OCI-LY1 (cell line): ENCODE measurements around the gene MRLN.
A peak's percentile ranks its signal among the peaks of the same experiment; 100 is the strongest.

ENCODE experiments used
- H2AFZ ChIP-seq: fragments of 200-600 bp; sonication (generic), shearing (Covaris generic); 2 replicates; pipeline ENCODE4 v1.6.0; 2014; ENCODE audit warnings: antibody characterized with exemption, mild to moderate bottlenecking, low read length
- H3F3A ChIP-seq: fragments of 200-600 bp; sonication (generic), shearing (Covaris generic); 2 replicates; pipeline ENCODE4 v1.6.0; 2014; ENCODE audit warnings: mild to moderate bottlenecking, antibody characterized with exemption, low read length, moderate library complexity; ENCODE audit not compliant: insufficient read depth
- H3K27ac ChIP-seq: fragments of 200-600 bp; sonication (generic); 2 replicates; pipeline ENCODE4 v1.5.1; 2014; ENCODE audit warnings: low read length, mixed run types, mild to moderate bottlenecking, low read depth; ENCODE audit not compliant: poor library complexity, severe bottlenecking
- H3K27me3 ChIP-seq: fragments of 200-600 bp; sonication (generic); 2 replicates; pipeline ENCODE4 v1.6.0; 2014; ENCODE audit warnings: antibody characterized with exemption, mild to moderate bottlenecking, low read length, moderate library complexity; ENCODE audit not compliant: insufficient read depth
- H3K36me3 ChIP-seq: fragments of 200-600 bp; sonication (generic); 2 replicates; pipeline ENCODE4 v1.6.1; 2014; ENCODE audit warnings: mild to moderate bottlenecking, antibody characterized with exemption, low read length, moderate library complexity, mixed read lengths; ENCODE audit not compliant: insufficient read depth
- H3K4me1 ChIP-seq: fragments of 200-600 bp; sonication (generic); 2 replicates; pipeline ENCODE4 v1.5.1; 2014; ENCODE audit warnings: mild to moderate bottlenecking, low read length, moderate library complexity; ENCODE audit not compliant: insufficient read depth, severe bottlenecking
- H3K4me2 ChIP-seq: fragments of 200-600 bp; sonication (generic), shearing (Covaris generic); 2 replicates; pipeline ENCODE4 v1.6.1; 2014; ENCODE audit warnings: low read length
- H3K4me3 ChIP-seq: fragments of 200-600 bp; sonication (generic); 2 replicates; pipeline ENCODE4 v1.5.1; 2014; ENCODE audit warnings: low read length, low read depth, mild to moderate bottlenecking, mixed read lengths; ENCODE audit not compliant: poor library complexity, severe bottlenecking
- H3K79me2 ChIP-seq: fragments of 200-600 bp; shearing (Covaris generic); 2 replicates; pipeline ENCODE4 v1.6.1; 2016; ENCODE audit warnings: mixed run types, low read length, mixed read lengths; ENCODE audit not compliant: insufficient read depth
- H3K9ac ChIP-seq: fragments of 200-600 bp; sonication (generic), shearing (Covaris generic); 2 replicates; pipeline ENCODE4 v1.6.1; 2014; ENCODE audit warnings: mild to moderate bottlenecking, low read length, mixed read lengths
- H3K9me2 ChIP-seq: fragments of 200-600 bp; sonication (generic), shearing (Covaris generic); 2 replicates; pipeline ENCODE4 v1.6.1; 2014; ENCODE audit warnings: low read depth, mild to moderate bottlenecking, low read length, mixed read lengths
- H3K9me3 ChIP-seq: fragments of 200-600 bp; shearing (Covaris generic); 2 replicates; pipeline ENCODE4 v1.6.1; 2014; ENCODE audit warnings: low read length, mixed read lengths
- H4K20me1 ChIP-seq: fragments of 200-600 bp; sonication (generic), shearing (Covaris generic); 2 replicates; pipeline ENCODE4 v1.6.0; 2016; ENCODE audit warnings: mild to moderate bottlenecking, low read length; ENCODE audit not compliant: insufficient read depth
- CTCF ChIP-seq: fragments of 200-600 bp; sonication (generic), shearing (Covaris generic); IDR thresholded peaks from 2 replicates; pipeline ENCODE4 v1.5.1; 2017; ENCODE audit warnings: mild to moderate bottlenecking, antibody characterized with exemption, low read length, moderate library complexity, mixed read lengths
- EZH2 ChIP-seq: fragments of 200-600 bp; sonication (generic), shearing (Covaris generic); IDR thresholded peaks from 2 replicates; pipeline ENCODE4 v1.8.0; 2017; ENCODE audit warnings: borderline replicate concordance, mixed run types, mild to moderate bottlenecking, antibody characterized with exemption, low read length, moderate library complexity, mixed read lengths

Gene MRLN

DNA sequence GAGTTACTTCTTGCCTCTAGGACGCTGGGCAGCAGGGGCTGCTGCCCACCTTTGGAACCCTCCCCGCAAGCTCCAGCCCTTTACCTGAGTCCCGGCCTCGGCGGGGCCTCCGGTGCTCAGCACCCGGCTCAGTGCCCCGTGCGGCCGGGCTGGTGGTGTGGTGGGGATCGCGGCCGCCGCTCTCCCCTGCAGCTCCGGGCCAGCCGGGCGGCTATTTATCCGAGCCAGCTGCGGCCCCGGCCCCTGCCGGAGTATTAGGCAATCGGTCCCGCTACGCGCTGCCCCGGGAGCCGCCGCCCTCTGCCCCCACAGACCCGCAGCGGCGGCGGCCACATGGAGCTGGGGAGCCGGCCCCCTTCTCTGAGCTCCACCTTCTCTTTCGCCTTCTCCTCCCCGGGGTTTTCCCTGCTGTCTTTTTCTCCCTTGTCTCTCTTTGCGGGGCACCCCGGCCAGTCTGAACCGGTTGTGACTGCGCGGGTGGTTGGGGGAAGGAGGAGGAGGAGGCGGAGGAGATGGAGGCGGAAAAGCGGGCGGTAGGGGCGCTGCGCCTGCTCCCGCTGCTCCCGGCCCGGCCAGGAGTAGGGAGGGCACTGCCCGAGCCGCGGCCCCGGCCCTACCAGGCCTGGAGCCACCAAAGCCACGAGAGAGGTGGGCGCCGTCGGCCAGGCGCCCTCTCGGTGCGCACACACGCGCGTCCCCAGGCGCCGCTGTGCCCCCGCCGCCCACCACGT is 43.7 kb downstream of the MRLN start, which contains the start of gene SLC16A9:
TSS of gene SLC16A9 (minus strand) at position 456 of the 731 bp plus-strand sequence. CDS start 25,559 bp downstream, outside the sequence.
- Histone ChIP-seq H3K9me2 (no peaks in the 10 kb centered on the region), H3K4me2 (peak within 1 kb of the TSS; percentile 0; the same call in 1 of the 2 replicates), H3K4me3 (no peak within 1 kb of the TSS), H3K27me3 (no peaks in the 10 kb centered on the region), H3K9me3 (no peaks in the 10 kb centered on the region), H4K20me1 (no peaks in the 10 kb centered on the region), H3K79me2 (no peaks in the 10 kb centered on the region), H3K9ac (no peak within 1 kb of the TSS), H3K4me1 (no peaks in the 10 kb centered on the region), H2AFZ (no peak within 1 kb of the TSS), H3K36me3 (no peaks in the 10 kb centered on the region), H3F3A (no peaks in the 10 kb centered on the region), H3K27ac (no peak within 1 kb of the TSS)
- TF ChIP-seq EZH2, result no peak
- no peak for TF ChIP-seq CTCF

DNA sequence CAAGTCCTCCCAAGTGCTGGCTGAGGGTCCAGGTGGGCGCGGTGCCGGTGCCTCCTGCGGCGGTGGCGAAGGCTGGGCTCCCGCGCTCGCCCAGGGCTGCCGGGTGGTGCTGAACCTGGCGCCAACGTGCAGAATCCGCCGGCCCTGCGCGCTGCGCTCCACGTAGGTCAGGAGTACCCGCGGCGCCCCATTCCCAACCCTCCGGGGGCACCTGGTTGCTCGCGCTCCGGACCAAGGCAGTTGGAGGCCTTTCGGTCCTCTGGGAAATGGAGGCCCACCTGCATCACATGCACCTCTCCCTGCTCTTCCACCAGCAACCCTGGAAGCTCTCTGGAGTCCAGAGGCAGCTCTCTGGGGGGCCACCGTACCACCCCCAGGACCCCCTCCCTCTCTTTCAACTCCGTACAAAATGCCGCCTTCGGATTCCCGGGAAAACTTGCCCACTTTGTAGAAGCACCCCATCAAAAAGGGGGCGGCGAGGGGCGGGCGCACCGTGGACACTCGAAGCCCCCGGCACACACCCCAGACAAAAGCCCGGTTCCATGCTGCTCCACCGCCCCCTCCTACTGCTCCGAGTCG is 44.4 kb downstream of the MRLN start:
- H2AFZ ChIP-seq, result no peak overlapping the region
- no peaks in the 10 kb centered on the region for H3K36me3 ChIP-seq
- H4K20me1 ChIP-seq, result no peaks in the 10 kb centered on the region
- no peak overlapping the region for H3K9ac ChIP-seq
- H3K27ac ChIP-seq, result no peak overlapping the region
- no peaks in the 10 kb centered on the region for H3K4me1 ChIP-seq
- H3K9me2 ChIP-seq, result no peaks in the 10 kb centered on the region
- H3K4me2 ChIP-seq, result 0 out of 2 replicates have a peak overlapping the region, but pooled peaks have one; percentile 0
- TF ChIP-seq CTCF (no peak), EZH2 (no peak)
- no peaks in the 10 kb centered on the region for H3F3A ChIP-seq
- no peaks in the 10 kb centered on the region for H3K9me3 ChIP-seq
- no peak overlapping the region for H3K4me3 ChIP-seq
- H3K27me3 ChIP-seq, result no peaks in the 10 kb centered on the region
- H3K79me2 ChIP-seq, result no peaks in the 10 kb centered on the region

DNA sequence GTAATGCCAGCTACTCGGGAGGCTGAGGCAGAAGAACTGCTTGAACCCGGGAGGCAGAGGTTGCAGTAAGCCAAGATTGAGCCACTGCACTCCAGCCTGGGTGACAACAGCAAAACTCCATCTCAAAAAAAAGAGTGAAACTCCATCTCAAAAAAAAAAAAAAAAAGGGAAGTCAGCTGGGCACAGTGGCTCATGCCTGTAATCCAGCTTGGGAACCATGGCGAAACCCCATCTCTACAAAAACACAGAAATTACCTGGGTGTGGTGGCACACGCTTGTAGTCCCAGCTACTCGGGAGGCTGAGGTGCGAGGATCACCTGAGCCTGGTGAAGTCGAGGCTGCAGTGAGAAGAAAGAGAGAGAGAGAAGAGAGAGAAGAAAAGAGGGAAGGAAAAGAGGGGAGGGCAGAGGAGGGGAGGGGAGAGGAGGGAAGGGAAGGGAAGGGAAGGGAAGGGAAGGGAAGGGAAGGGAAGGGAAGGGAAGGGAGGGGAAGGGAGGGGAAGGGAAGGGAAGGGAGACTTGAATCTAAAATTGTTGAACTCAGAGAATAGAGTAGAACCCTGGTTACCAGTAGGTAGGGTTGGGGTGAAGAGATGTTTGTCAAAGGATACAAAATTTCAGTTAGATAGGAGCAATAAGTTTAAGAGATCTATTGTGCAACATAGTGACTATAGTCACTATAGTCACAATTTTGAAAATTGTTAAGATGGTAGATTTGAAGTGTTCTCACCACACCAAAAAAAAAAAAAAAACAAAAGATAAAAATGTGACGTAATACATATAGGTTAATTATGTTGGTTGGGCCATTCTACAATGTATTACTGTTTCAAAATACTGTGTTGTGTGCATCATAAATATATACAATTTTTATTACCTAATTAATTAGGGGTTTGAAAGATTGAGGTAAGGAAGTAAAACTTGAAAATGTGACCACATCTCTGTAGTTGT is 46.1 kb downstream of the MRLN start:
- Histone ChIP-seq H3K36me3 (no peaks in the 10 kb centered on the region), H3K27me3 (no peaks in the 10 kb centered on the region), H3K79me2 (no peaks in the 10 kb centered on the region), H3K4me3 (no peak overlapping the region), H3F3A (no peaks in the 10 kb centered on the region), H2AFZ (no peak overlapping the region), H3K9me3 (no peaks in the 10 kb centered on the region), H4K20me1 (no peaks in the 10 kb centered on the region), H3K4me2 (no peak overlapping the region), H3K9me2 (no peaks in the 10 kb centered on the region), H3K9ac (no peak overlapping the region), H3K27ac (no peak overlapping the region), H3K4me1 (no peaks in the 10 kb centered on the region)
- TF ChIP-seq CTCF (no peak), EZH2 (no peak)
